BJ (cell line): Measurements from ENCODE around the gene SPOP. TPM values are rescaled to one million over a fixed set of nuclear protein-coding genes. Genes with fewer than 3 reads are reported as not detected.

Experiments
- CTCF ChIA-PET: fragments of 350-600 bp; formaldehyde crosslinking; extraction: SDS; loops from one replicate; lab custom pipeline; 2021; ENCODE audit warnings: antibody characterized with exemption, inconsistent platforms; lab: Yijun Ruan, JAX
- POLR2A ChIA-PET: fragments of 300-600 bp; sonication (Branson Sonifier 250); formaldehyde crosslinking; extraction: SDS; loops from one replicate; lab custom pipeline; 2021; ENCODE audit warnings: antibody characterized with exemption; lab: Charles Lee
- DNase-seq: peaks from one replicate; pipeline ENCODE4 v3.0.0-alpha.2; 2011; ENCODE audit warnings: low read depth
- H3K27me3 ChIP-seq: 2 replicates; pipeline ENCODE4 v1.6.0; 2011; ENCODE audit warnings: low read length; ENCODE audit not compliant: control insufficient read depth, insufficient read depth
- H3K36me3 ChIP-seq: 2 replicates; pipeline ENCODE4 v1.5.1; 2011; ENCODE audit warnings: low read length; ENCODE audit not compliant: control insufficient read depth, insufficient read depth
- H3K4me3 ChIP-seq: 2 replicates; pipeline ENCODE4 v1.5.1; 2011; ENCODE audit warnings: low read depth, mild to moderate bottlenecking, control low read depth, low read length
- CTCF ChIP-seq: IDR thresholded peaks from 2 replicates; pipeline ENCODE4 v1.5.1; 2011; ENCODE audit warnings: low read depth, mild to moderate bottlenecking, control low read depth, inconsistent platforms, low read length, moderate library complexity; ENCODE audit not compliant: insufficient read depth
- polyA plus RNA-seq: library from polyadenylated mRNA; depleted of rRNA; stranded (reverse); fragments of >200 nt; gene quantifications from 2 replicates; pipeline ENCODE4 v1.2.3, GENCODE V29; 2011

SPOP gene
- polyA plus RNA-seq, 1 experiment: 136 TPM

DNA sequence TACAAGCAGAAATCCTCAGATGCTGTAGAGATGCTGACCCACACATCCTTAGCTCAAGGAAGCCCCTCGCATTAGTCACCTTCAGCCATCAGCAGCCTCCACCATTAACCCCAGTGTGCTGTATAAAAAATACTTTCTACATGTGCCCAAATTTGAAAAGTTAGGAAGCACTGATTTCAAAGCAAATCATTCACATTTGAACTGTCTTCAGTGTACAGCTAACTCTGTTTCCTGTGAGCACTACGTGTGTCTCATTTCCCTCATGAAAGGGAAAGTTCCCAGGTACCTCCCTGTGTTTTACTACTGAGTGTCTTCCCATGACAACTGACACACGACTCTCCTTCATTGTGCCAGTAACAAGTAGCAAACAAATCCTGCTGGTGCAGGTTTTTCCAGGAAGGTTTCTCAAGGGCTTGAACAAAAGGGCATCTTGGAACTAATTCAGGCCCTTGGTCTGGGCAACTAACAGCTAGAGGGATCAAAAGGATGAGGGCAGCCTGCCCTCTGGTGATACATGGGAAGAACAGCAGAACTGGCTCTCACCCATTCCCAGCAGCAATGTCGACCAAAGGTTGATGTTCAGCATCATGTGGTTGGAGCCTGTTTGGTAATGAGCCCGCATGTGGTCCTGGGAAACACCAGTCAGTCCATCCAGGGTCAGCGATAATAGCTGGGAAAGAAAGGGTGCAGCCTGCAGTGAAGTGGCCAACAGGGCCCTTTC lies 25.8 kb upstream of the SPOP start:
- TF ChIP-seq CTCF: peak; percentile 57
- Histone ChIP-seq H3K27me3 (no peaks in the 10 kb centered on the region), H3K36me3 (peaks cover 28% of the 10 kb centered on the region), H3K4me3 (no peak overlapping the region)
- ChIA-PET CTCF (interaction anchor here (0.6 to 26.0 kb wide), 9 partner anchors 8 to 466 kb away, joined by 3 to 638 read pairs (median 7); partner anchors contain the start of gene NXPH3), POLR2A (no interaction called here)
- no peak for DNase-seq

DNA sequence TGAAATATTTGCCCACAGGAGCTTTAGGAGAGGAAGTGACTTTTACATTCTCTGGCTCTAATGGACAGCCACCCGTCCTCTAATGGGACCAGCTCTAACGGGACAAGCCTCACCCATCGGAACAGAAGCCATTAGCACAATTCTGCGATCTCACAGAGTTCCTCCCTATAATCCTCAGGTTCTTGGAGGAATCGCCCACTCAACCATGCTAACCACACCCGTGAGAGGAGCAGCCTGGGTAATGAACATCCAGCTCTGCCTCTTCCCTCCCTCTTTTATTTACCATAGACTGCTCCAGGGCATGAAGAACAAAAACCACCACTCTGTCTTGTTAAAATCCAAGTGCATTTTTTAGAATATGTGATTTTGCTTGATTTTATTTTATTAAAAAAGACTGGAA lies 23.1 kb upstream of the SPOP start:
- H3K36me3 ChIP-seq: peaks cover 28% of the 10 kb centered on the region
- TF ChIP-seq CTCF: no peak
- CTCF ChIA-PET: interaction anchor here (0.5 to 26.0 kb wide), 4 partner anchors 118 to 150 kb away, joined by 4 to 638 read pairs (median 7); partner anchors contain the start of gene NXPH3

GRCh38 chr17:49699966-49700575 lies 22.2 kb upstream of the SPOP start:
- no peak for DNase-seq
- no peak for TF ChIP-seq CTCF
- Histone ChIP-seq H3K36me3 (peaks cover 25% of the 10 kb centered on the region), H3K27me3 (no peaks in the 10 kb centered on the region), H3K4me3 (no peak overlapping the region)
- ChIA-PET CTCF (interaction anchor here (0.6 to 26.0 kb wide), 7 partner anchors 8 to 361 kb away, joined by 3 to 638 read pairs (median 4); partner anchors contain the start of genes NXPH3 and SLC35B1), POLR2A (no interaction called here)

More for the DNA sequence above, 23.1 kb upstream of the SPOP start:
- no peak for DNase-seq
- H3K4me3 ChIP-seq: no peak overlapping the region
- POLR2A ChIA-PET: no interaction called here
- no peaks in the 10 kb centered on the region for H3K27me3 ChIP-seq

- Histone ChIP-seq H3K27me3 (no peaks in the 10 kb centered on the region), H3K4me3 (no peak overlapping the region), H3K36me3 (peaks cover 12% of the 10 kb centered on the region)
- ChIA-PET CTCF (interaction anchor here (1.1 to 26.0 kb wide), 5 partner anchors 11 to 165 kb away, joined by 3 to 638 read pairs (median 11); partner anchors contain the start of genes NXPH3 and SLC35B1), POLR2A (no interaction called here)
- no peak for TF ChIP-seq CTCF
- no peak for DNase-seq
Observed at GRCh38 chr17:49698005-49698404, 20.1 kb upstream of the SPOP start.

DNA sequence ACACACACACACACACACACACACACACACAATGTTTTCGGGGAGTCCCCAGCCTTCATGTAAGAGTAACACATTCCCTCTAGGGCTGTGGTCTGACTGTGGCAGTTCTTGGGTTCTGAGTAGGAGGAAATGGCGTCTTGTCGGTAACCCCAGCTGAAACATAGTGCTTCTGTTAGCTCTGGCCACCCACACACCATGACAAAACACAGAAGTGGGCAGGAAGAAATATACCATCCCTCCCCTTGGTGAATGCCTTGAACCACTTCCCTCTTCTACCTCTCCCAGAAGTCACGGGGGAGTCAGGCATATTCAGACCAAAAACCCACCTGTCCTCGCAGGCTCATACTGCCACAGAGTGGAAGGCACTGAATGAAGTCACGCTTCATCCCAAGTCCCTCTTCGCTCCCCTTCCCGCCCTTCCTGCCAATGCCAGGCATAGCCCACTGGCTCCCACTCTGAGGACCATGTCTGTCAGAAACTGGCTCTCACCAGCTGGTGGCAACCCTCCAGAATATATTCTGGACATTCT lies 18.4 kb upstream of the SPOP start:
- Histone ChIP-seq H3K36me3 (peaks cover 6% of the 10 kb centered on the region), H3K4me3 (no peak overlapping the region), H3K27me3 (no peaks in the 10 kb centered on the region)
- ChIA-PET POLR2A (no interaction called here), CTCF (interaction anchor here (0.7 to 26.0 kb wide), 21 partner anchors 8 to 302 kb away, joined by 3 to 638 read pairs (median 4); partner anchors contain the start of genes NXPH3 and SLC35B1)
- TF ChIP-seq CTCF: no peak
- no peak for DNase-seq
